ENCODE results near the gene FN3K.

DNA sequence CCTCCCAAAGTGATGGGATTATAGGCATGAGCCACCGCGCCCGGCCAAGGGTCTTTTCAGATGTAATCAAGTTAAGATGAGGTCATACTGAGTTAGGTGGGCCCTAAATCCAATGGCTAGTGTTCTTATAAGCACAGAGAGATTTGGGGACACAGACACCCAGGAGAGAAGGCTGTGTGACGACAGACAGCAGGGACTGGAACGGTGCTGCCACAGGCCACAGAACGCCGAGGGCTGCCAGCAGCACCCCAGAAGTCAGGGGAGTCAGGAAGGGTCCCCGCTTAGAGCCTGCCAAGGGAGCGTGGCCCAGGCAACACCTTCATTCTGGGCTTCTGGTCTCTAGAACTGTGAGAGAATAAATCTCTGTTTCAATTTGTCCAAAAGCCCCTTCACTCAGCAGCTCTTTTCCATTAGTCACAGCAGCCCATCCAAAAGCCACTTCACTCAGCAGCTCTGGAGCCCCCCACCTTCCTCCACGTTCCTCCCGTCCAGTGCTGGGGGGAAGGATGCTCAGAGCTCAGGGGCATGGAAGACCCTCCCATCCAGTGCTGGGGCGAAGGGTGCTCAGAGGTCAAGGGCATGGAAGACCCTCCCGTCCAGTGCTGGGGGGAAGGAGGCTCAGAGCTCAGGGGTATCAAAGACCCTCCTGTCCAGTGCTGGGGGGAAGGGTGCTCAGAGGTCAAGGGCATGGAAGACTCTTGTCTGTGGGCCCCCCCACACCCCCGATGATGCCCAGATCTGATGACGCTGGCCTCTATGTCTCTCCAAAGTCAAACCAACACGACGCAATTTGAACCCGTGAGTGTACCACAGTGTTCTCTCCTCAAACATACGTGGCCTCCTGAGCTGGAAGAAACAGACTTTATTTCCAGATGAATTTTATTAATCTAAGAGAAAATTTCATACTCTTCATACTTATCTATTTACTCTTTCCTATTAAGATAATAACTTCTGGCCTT, 48.8 kb upstream of the FN3K start:
- TF ChIP-seq, protein P1, sequence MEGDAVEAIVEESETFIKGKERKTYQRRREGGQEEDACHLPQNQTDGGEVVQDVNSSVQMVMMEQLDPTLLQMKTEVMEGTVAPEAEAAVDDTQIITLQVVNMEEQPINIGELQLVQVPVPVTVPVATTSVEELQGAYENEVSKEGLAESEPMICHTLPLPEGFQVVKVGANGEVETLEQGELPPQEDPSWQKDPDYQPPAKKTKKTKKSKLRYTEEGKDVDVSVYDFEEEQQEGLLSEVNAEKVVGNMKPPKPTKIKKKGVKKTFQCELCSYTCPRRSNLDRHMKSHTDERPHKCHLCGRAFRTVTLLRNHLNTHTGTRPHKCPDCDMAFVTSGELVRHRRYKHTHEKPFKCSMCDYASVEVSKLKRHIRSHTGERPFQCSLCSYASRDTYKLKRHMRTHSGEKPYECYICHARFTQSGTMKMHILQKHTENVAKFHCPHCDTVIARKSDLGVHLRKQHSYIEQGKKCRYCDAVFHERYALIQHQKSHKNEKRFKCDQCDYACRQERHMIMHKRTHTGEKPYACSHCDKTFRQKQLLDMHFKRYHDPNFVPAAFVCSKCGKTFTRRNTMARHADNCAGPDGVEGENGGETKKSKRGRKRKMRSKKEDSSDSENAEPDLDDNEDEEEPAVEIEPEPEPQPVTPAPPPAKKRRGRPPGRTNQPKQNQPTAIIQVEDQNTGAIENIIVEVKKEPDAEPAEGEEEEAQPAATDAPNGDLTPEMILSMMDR (IDR thresholded peaks at IDR 0.05; ENCODE audit: insufficient read depth, low read length, poor library complexity, severe bottlenecking): no peak
- no peak for TF ChIP-seq EZH2phosphoT487 (conservative IDR thresholded peaks at IDR 0.05; ENCODE audit: low read length)
